GM18861 (cell line): Measurements from ENCODE around the gene PCDH9.

ENCODE experiments used
- ATAC-seq: cut with Tn5 transposase; IDR thresholded peaks from one replicate; pipeline ENCODE4 v1.9.1; 2021; ENCODE audit not compliant: unreplicated experiment

PCDH9 gene

GRCh38 chr13:66859078-66859477, 371.1 kb downstream of the PCDH9 start:
- no peak for ATAC-seq

GRCh38 chr13:66858163-66858562, 372.0 kb downstream of the PCDH9 start:
- ATAC-seq = no peak

- no peak for ATAC-seq
Observed at GRCh38 chr13:66855131-66855530, 375.0 kb downstream of the PCDH9 start.

GRCh38 chr13:66853564-66853963, 376.6 kb downstream of the PCDH9 start:
- no peak for ATAC-seq

- ATAC-seq = no peak
Observed at GRCh38 chr13:66849706-66850105, 380.4 kb downstream of the PCDH9 start.

- ATAC-seq = no peak
Observed at GRCh38 chr13:66847541-66847940, 382.6 kb downstream of the PCDH9 start.

GRCh38 chr13:66845393-66845792, 384.7 kb downstream of the PCDH9 start:
- ATAC-seq = no peak

- no peak for ATAC-seq
Observed at GRCh38 chr13:66844933-66845332, 385.2 kb downstream of the PCDH9 start.

- ATAC-seq = no peak
Observed at GRCh38 chr13:66842766-66843165, 387.4 kb downstream of the PCDH9 start.

GRCh38 chr13:66840621-66841020, 389.5 kb downstream of the PCDH9 start:
- no peak for ATAC-seq

GRCh38 chr13:66837246-66837645, 392.9 kb downstream of the PCDH9 start:
- ATAC-seq = no peak

- ATAC-seq = no peak
Observed at GRCh38 chr13:66835040-66835628, 395.0 kb downstream of the PCDH9 start.

GRCh38 chr13:66830940-66831716, 399.0 kb downstream of the PCDH9 start:
- no peak for ATAC-seq

GRCh38 chr13:66829803-66830202, 400.3 kb downstream of the PCDH9 start:
- ATAC-seq = no peak

- ATAC-seq = no peak
Observed at GRCh38 chr13:66826398-66826797, 403.7 kb downstream of the PCDH9 start.

- no peak for ATAC-seq
Observed at GRCh38 chr13:66821551-66821950, 408.6 kb downstream of the PCDH9 start.

GRCh38 chr13:66811455-66811854, 418.7 kb downstream of the PCDH9 start:
- ATAC-seq = no peak

GRCh38 chr13:66809485-66809884, 420.7 kb downstream of the PCDH9 start:
- ATAC-seq = no peak

- no peak for ATAC-seq
Observed at GRCh38 chr13:66807251-66807650, 422.9 kb downstream of the PCDH9 start.

GRCh38 chr13:66805657-66806056, 424.5 kb downstream of the PCDH9 start:
- no peak for ATAC-seq

GRCh38 chr13:66803808-66804456, 426.2 kb downstream of the PCDH9 start:
- no peak for ATAC-seq
